Epithelial cell of esophagus (primary cell): ENCODE measurements around the gene EFHC1.

Experiments used
- DNase-seq: peaks from one replicate; pipeline ENCODE4 v3.0.0; 2010; ENCODE audit warnings: low read depth
- H3K4me3 ChIP-seq: 2 replicates; pipeline ENCODE4 v1.5.1; 2011; ENCODE audit warnings: mild to moderate bottlenecking, low read length, control low read depth
- CTCF ChIP-seq: IDR thresholded peaks from 2 replicates; pipeline ENCODE4 v1.5.1; 2011; ENCODE audit warnings: low read depth, mild to moderate bottlenecking, low read length, control low read depth, inconsistent platforms; ENCODE audit not compliant: insufficient read depth; ENCODE audit errors: missing control alignments

EFHC1 gene

GRCh38 chr6:52533491-52533890 lies 113.3 kb downstream of the EFHC1 start:
- no peak overlapping the region for H3K4me3 ChIP-seq
- no peak for DNase-seq
- TF ChIP-seq CTCF, result no peak

GRCh38 chr6:52534363-52534762 lies 114.2 kb downstream of the EFHC1 start:
- no peak for TF ChIP-seq CTCF
- no peak for DNase-seq
- H3K4me3 ChIP-seq, result no peak overlapping the region

- no peak for TF ChIP-seq CTCF
- DNase-seq, result no peak
- no peak overlapping the region for H3K4me3 ChIP-seq
Measured at GRCh38 chr6:52534966-52535390, 114.8 kb downstream of the EFHC1 start.

- DNase-seq, result no peak
- no peak for TF ChIP-seq CTCF
- no peak overlapping the region for H3K4me3 ChIP-seq
Measured at GRCh38 chr6:52535711-52536423, 115.7 kb downstream of the EFHC1 start.

GRCh38 chr6:52536424-52536916 lies 116.3 kb downstream of the EFHC1 start:
- no peak for DNase-seq
- no peak overlapping the region for H3K4me3 ChIP-seq
- no peak for TF ChIP-seq CTCF

- no peak overlapping the region for H3K4me3 ChIP-seq
- peak; percentile 64 for DNase-seq
- TF ChIP-seq CTCF, result no peak
Measured at GRCh38 chr6:52537001-52537753, 117.0 kb downstream of the EFHC1 start.
